DMS 273 (cell line): ENCODE results near the gene LTBP1.

Experiments used
- DNase-seq: peaks from one replicate; lab custom pipeline; 2025; ENCODE audit not compliant: unreplicated experiment; lab: John Stamatoyannopoulos, UW

LTBP1 gene

DNA sequence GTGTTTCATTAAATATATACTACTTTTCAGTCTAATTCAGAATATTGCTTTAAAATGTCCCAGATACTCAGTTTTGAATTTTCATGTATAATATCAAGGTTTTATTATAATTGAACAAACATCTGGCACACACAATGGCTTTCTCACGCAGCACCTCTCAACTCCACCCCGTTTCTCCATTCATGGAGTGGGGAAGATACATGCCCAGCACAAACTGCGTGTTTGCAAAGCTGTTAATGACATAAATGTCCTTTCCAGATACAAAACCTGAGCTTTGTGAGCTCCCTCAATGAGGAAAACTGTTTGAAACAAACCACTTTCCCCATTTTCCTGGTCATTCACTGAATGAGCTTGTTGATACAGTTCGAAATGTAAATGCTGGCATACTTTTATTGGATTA, 379.3 kb downstream of the LTBP1 start:
- DNase-seq = no peak

DNA sequence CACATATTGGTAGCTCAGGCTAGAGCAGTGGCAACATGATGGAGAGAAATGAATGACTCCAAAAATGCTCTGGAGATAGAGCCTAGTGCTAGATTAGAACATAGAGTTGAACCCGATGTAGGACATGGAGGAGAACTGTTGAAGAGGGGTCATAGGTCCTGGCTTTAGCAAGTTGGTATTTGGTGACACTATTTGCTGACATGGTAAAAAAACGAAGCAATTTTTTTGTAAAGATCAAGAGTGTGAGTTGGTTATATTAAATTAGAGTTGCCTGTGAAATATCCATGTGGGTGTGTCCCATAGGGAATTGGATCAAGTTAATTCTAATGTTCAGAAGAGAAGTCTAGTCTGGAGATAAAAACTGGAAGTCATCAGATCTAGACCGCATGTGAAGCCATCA, 386.7 kb downstream of the LTBP1 start:
- no peak for DNase-seq

DNA sequence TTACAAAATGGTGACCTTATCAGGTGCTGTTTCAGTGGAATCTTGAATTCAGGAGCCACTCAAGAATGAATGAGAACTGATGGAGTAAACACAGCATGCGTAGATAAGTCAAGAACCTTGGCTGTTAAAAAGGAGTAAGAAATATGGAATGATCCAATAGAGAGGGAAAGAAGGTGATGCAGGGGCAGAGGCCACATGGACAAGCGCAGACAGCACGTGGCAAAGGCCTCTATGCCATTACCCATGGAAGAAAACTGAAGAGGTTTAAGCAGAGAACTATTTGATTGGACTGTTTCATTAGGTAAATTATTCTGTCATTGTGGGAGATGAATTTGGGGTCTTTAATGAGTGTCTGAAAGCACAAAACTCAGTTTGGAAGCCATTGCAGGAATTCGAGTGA, 387.3 kb downstream of the LTBP1 start:
- DNase-seq = no peak

- no peak for DNase-seq
These were observed 388.8 kb downstream of the LTBP1 start for GRCh38 chr2:33335516-33335915.

DNA sequence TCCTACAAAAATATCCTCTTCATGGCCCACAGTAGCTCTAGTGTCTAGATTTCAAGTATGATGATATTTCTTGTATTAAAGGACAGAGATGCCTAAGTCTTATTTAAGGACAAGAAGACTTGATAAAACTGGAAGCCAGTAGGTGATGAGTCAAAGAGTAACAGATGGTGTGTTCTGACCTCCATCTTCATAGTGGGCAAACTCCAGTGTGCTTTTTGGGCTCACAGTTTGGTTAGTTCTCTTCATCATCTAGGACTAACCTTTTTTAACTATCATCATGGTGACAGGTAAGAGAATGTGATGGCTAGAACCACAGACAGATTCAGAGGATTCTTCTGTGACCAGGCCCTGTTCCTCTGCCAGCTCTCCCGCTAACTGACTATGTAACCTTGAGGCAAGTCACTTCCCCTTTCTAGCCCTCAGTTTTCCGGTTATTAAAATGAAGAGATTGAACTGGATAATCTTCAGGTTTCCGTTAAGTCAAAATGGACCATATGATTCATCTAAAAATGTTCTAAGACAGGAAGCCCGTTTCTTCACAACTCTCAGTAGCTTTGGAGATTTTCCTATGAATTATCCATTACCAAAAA, 389.4 kb downstream of the LTBP1 start:
- no peak for DNase-seq

GRCh38 chr2:33337385-33337960, 390.7 kb downstream of the LTBP1 start:
- no peak for DNase-seq

GRCh38 chr2:33337981-33338380, 391.2 kb downstream of the LTBP1 start:
- no peak for DNase-seq

DNA sequence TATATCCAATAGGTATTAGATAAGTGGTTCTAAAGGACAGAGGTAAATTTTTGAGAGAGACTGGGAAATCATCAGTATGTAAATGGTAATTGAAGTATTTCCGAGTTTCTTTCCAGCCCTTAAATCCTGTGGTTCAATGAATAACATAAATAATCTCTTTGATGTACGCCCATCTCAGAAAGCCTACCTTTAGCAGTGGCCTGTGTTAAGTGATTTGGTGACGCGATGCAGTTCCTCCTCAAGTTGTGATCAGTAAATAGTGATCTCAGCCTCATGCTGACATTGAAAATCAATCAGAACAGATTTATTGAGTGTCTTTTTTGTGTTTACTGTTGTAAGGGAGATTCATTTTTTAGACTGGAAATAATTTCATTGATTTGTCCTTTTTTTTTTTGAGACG, 392.5 kb downstream of the LTBP1 start:
- DNase-seq = no peak

- no peak for DNase-seq
These were observed 393.5 kb downstream of the LTBP1 start for GRCh38 chr2:33340280-33340679.

DNA sequence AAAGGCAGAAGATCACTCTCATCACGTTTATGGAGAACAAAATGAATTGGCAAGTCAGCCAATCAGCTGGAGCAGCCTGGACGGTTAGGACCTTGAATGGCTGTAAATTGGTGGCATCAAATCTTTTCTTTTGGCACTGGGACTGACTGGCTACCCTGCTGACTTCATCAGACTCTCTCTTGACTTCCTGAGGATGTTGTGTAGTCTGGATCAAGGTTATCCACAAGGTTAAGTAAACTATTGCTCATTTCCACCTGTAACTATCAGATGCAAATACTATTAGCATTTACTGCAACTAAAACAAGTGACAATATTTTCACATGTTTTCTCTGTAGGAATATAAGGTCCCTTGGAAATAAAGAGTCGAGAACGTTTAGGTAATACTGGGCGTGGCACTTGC, 395.4 kb downstream of the LTBP1 start:
- DNase-seq = no peak

DNA sequence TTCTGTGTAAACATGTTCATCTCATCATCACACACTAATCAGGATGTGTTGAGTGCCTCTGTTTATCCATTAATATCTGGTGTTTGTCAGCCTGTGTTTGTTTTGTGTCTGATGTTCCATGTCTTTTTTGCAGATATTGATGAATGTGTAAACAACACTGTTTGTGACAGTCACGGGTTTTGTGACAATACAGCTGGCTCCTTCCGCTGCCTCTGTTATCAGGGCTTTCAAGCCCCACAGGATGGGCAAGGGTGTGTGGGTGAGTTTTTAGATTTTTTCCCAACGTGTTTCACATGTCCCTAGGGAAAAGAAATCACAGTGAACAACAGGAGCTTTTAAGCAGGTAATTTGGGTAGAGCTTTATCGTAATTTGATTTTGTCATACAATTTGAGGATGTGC, 396.0 kb downstream of the LTBP1 start:
- DNase-seq = no peak

GRCh38 chr2:33343387-33343895, 396.7 kb downstream of the LTBP1 start:
- no peak for DNase-seq

DNA sequence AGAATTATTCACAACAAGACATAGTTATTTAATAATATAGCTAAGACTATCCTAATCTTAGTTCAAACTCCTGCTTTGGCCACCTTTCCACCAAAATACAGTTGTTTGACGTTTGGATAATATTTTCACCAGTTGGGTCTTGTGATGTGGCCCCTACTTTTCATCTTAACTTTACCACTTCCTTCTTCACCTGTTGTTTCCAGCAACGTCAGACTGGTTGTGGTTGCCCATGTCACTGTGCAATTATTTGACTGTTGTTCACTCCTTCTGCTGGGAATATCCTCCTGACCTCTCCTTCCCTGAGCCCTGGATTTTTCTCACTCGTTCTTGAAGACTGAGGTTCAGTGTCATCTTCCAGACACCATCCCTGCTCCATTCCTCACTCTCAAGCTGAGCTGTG, 397.5 kb downstream of the LTBP1 start:
- DNase-seq = no peak

- DNase-seq = no peak
These were observed 401.1 kb downstream of the LTBP1 start for GRCh38 chr2:33347856-33348255.

DNA sequence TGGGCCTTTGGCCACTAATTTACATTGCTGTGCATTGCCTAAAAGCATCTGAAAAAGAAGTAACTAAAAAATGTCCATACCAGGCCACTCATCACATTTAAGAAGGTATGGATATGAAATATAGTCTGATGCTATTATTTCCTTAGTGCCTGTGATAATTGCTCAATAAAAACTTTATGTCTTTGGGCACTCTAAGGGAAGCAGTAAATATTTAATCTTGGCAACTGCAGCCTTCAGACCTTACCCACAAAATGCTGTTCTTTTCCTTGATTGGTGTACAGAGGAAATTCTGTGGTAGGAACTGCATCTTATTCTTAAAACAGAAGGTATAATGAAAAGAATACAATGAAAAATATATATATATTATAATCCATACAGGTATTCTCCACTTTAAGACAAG, 403.9 kb downstream of the LTBP1 start:
- DNase-seq = no peak

- DNase-seq = no peak
These were observed 405.0 kb downstream of the LTBP1 start for GRCh38 chr2:33351781-33352180.

DNA sequence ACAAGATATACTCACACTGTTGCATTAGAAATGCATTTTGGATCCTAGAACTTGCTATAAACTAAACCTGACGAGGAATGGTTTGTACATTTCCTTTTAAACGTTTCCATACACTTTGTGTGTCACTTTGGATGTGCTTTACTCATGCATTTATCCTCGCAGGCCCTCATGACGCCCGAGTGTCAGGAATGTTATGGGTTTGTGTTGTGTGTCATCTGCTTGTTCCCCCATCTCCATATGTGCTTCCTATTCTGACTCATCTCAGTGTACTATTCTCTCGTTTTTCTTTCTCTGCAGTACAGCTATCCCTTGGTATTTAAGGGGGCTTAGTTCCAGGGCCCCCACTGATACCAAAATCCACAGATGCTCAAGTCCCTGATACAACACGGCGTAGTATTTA, 408.2 kb downstream of the LTBP1 start:
- DNase-seq = no peak

DNA sequence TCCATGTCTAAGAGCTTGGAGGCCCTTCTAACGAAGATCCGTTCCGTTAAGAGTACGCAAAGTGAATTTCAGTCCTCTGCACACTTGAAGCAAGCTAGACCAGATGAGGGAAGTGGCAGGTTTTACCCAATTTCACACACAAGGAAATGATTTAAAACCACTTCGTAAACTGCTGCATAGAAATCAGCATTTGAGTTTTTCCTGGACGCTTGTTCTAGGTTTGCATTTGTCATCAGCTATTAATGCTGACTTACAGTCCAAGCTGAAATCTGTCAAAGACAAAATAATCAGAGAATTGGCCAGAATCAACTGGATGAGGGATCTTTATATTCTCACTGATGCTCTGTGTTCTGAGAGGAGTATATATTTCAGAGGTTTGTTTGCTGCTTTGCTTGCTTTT, 412.1 kb downstream of the LTBP1 start:
- no peak for DNase-seq

GRCh38 chr2:33363325-33364298, 416.9 kb downstream of the LTBP1 start:
- peak; percentile 39 for DNase-seq

- DNase-seq = no peak
These were observed 418.7 kb downstream of the LTBP1 start for GRCh38 chr2:33365264-33365970.

GRCh38 chr2:33366473-33366872, 419.7 kb downstream of the LTBP1 start:
- DNase-seq = peak; percentile 87
